Activated T-cell treated with anti-CD3 and anti-CD28 coated beads, Interleukin-2, amount 50 U/mL, for 24 hours (primary cell): Measurements from ENCODE around the gene MYBPC2.

Experiments
- DNase-seq: peaks from one replicate; pipeline ENCODE4 v3.0.0-alpha.2; 2020
- H3K27ac Mint-ChIP-seq: 2 replicates; pipeline ENCODE4 v1.8.0; 2020; ENCODE audit warnings: mild to moderate bottlenecking, mixed read lengths
- H3K27me3 Mint-ChIP-seq: 2 replicates; pipeline ENCODE4 v1.8.0; 2020; ENCODE audit warnings: mixed read lengths
- H3K36me3 Mint-ChIP-seq: 2 replicates; pipeline ENCODE4 v1.8.0; 2020; ENCODE audit warnings: low read depth, mixed read lengths
- H3K4me1 Mint-ChIP-seq: 2 replicates; pipeline ENCODE4 v1.8.0; 2020; ENCODE audit warnings: low read depth, mixed read lengths
- H3K4me3 Mint-ChIP-seq: 2 replicates; pipeline ENCODE4 v1.8.0; 2020; ENCODE audit warnings: mild to moderate bottlenecking, moderate library complexity, mixed read lengths
- H3K9me3 Mint-ChIP-seq: 2 replicates; pipeline ENCODE4 v1.8.0; 2020; ENCODE audit warnings: mixed read lengths

The MYBPC2 gene

DNA sequence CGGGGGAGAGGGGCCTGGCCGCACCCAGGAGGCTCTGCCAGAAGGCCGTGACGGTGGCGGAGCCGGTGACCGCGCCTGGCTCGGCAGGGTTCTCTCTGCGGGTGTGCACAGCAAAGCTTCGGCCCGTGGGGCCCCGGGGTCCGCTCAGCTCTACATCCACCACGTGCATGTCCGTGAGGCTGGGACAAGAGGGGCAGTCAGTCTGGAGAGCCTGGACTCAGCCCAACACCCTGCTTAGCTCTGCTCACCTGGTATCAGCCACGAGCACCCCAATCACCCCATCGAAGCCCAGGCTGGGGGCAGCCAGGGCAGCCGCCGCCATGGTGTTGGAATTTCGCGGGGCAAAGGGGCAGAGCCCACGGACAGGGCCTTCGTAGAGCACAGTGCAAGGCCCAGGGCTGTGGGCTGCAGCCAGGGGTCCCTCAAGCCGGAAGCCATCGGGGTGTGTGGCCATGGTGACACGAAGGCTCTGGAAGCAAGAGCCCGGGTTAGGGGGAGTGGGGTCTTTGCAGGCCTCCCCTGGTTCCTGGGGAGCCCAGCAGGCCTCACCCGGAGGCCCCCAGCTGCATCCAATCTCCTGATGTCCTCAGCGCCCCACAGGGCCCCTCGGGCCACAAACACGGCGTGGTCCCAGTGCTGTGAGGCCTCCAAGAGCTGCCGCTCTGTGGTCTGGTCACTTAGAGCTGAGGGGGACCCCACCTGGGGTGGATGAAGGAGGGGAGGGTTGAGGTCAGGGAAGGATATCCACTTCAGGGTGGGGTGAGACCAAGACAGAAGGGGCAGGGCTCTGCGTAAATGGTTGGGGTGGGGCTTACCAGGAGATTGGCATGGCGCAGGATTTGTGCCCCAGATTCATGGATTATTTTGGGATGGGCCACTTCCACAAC lies 79.7 kb downstream of the MYBPC2 start:
- DNase-seq, result no peak
- peaks cover 19% of the 10 kb centered on the region for H3K4me1 Mint-ChIP-seq
- H3K36me3 Mint-ChIP-seq, result peaks cover 11% of the 10 kb centered on the region
- H3K27me3 Mint-ChIP-seq, result peaks cover 14% of the 10 kb centered on the region
- H3K4me3 Mint-ChIP-seq, result no peak overlapping the region
- no peak overlapping the region for H3K27ac Mint-ChIP-seq
- no peaks in the 10 kb centered on the region for H3K9me3 Mint-ChIP-seq

DNA sequence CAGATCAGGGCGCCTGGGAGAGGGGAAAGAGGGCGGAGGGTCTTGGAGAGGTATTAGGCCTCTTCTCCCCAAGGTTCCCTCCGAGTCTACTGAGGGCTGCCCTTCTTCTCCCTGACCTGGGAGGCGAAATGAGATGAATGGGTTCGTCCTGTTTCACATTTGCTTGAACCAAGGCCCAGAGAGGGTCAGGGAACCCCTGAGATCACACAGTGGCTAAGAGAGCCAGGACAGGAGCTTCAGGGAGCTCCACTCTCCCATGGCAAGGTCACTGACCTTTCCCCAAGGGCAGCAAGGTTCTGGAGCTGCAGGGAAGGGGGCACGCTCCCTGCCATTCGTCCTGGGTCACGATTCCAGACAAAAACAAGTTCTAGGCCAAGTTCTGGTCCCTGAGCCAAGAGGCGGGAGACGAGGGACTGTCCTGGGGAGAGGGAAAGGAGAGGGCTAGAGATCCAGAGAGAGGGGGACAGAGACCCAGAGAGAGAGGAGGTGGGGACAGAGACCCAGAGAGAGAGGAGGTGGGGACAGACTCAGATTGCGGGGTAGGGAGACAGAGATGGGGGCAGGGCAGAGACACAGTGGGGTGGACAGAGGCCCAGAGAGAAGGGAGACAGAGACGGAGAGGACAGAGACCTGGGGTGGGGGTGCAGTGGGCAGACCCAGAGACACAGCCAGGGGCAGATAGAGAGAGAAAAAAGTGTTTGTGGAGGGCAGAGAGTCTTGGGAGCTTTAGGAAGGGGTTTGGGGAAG lies 80.5 kb downstream of the MYBPC2 start:
- H3K27me3 Mint-ChIP-seq, result peaks cover 14% of the 10 kb centered on the region
- DNase-seq, result no peak
- peaks cover 19% of the 10 kb centered on the region for H3K4me1 Mint-ChIP-seq
- peaks cover 11% of the 10 kb centered on the region for H3K36me3 Mint-ChIP-seq
- H3K27ac Mint-ChIP-seq, result no peak overlapping the region
- H3K9me3 Mint-ChIP-seq, result no peaks in the 10 kb centered on the region
- no peak overlapping the region for H3K4me3 Mint-ChIP-seq

DNA sequence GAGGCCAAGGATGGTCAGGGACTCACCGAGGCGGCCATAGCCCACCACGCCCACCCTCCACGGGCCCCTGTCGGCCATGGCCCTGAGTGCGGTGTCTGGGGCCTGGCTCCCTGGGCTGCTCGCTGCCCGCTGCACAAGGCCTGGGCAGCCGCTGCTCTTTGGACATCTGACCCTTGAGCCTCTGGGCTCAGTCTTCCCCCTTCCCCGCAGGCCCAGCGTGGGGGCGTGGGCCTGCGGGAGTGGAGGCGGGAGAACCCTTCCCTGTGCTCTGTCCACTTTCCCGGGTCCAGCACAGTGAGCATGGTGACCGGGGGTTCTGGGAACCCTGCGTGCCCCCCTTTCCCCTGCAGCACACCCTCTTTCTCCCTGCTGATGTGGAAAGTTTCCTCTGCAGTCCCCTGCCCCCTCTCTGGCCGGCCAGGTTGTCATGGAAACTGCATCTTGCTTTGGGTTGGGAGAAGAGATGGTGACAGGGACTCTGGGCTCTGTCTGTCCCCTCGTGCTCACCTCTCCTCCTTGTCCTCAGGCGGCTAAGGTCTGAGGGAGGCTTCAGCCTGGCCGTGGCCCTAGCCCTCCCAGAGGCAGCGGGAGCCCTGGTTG lies 81.2 kb downstream of the MYBPC2 start, which contains the start of gene ASPDH:
Gene ASPDH, minus strand, starts transcription at position 168 of the 600 bp plus-strand sequence. Its CDS starts 90 bp downstream, at position 78.
- Mint-ChIP-seq H3K27ac (no peak within 1 kb of the TSS), H3K9me3 (no peaks in the 10 kb centered on the region), H3K36me3 (peaks cover 9% of the 10 kb centered on the region), H3K27me3 (peaks cover 20% of the 10 kb centered on the region), H3K4me1 (peaks cover 16% of the 10 kb centered on the region), H3K4me3 (no peak within 1 kb of the TSS)
- DNase-seq, result no peak

DNA sequence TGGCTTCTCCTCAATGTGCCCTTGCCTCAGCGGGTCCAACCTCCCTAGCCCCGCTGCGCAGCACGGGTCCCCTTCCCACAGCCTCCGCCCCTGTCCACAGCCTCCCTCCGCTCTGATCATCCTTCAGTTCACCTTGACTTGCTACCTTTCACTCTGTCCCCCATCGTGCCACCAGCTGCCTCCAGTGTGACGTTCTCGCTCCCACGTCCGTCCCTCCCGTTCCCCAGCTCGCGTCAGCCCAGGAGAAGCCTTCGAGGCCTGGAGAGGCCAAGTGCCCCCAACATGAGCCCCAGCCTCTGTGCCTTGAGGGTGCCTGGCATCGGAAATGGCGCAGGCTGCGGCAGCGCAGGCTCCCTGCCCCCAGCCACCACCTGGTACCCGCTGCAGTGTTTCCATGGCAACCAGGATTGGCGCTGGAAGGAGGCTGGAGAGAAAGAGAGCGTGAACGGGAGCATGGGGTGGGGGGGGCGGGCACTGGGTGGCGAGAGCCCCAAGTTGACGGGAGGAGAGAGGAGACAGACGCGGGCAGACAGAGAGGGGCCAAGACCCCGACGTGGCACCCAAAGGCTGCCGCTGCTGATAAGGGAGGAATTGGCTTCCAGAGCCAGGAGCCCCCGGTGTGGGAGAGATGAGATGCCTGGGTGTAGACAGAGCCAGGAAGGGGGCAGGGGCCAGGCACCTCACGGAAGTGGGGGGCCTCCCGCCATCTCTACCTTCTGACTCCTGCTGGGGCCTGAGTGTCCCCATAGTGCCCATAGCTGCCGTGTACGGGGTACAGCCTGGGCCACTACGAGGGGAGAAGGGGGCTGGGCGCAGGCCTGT lies 81.9 kb downstream of the MYBPC2 start:
- H3K36me3 Mint-ChIP-seq, result peaks cover 5% of the 10 kb centered on the region
- H3K4me3 Mint-ChIP-seq, result no peak overlapping the region
- H3K27ac Mint-ChIP-seq, result no peak overlapping the region
- H3K4me1 Mint-ChIP-seq, result peaks cover 12% of the 10 kb centered on the region
- H3K9me3 Mint-ChIP-seq, result no peaks in the 10 kb centered on the region
- DNase-seq, result no peak
- H3K27me3 Mint-ChIP-seq, result peaks cover 20% of the 10 kb centered on the region

DNA sequence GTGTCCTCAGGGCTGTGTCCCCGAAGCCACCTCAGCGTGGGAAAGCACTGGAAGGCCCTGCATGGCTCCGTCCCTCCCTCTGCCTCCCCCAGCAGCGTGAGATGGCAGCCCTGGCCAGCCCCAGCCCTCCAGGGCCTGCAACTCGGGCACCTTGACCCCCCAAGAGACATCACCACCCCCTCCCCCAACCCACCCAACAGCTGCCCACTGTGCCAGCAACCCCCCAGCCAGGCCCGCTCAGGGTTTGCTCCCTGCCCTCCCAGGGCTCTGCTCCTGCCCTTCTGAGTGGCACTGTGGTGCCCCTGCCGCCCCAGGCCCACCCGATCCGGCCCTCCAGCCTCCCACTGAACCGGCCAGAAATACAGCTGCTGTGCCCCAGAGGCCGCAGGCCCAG lies 82.5 kb downstream of the MYBPC2 start:
- no peak for DNase-seq
- Mint-ChIP-seq H3K27ac (no peak overlapping the region), H3K36me3 (peaks cover 5% of the 10 kb centered on the region), H3K27me3 (peaks cover 20% of the 10 kb centered on the region), H3K4me3 (no peak overlapping the region), H3K9me3 (no peaks in the 10 kb centered on the region), H3K4me1 (peaks cover 12% of the 10 kb centered on the region)
